Transverse colon (tissue), 4 donors: ENCODE measurements around the gene DCPS. TPM values are rescaled to one million over a fixed set of nuclear protein-coding genes. Genes with fewer than 3 reads are reported as not detected.

Experiments used
- DNase-seq: peaks from one replicate; pipeline ENCODE4 v3.0.0-alpha.2; 2019
- H3K27ac ChIP-seq, 4 donors: fragments of 200-600 bp; sonication (generic); 2 replicates each; pipeline ENCODE4 v1.5.1; 2016 to 2018; ENCODE audit warnings: inconsistent platforms in 4 of 4
- H3K27me3 ChIP-seq: fragments of 200-600 bp; sonication (generic); 2 replicates; pipeline ENCODE4 v1.5.1; 2017; ENCODE audit warnings: inconsistent platforms
- H3K36me3 ChIP-seq, 4 donors: fragments of 200-600 bp; sonication (generic); 2 replicates each; pipeline ENCODE4 v1.5.1; 2017 to 2019; ENCODE audit warnings: inconsistent platforms in 4 of 4
- H3K4me1 ChIP-seq, 4 donors: fragments of 200-600 bp; sonication (generic); 2 replicates each; pipeline ENCODE4 v1.5.1; 2017 to 2020; ENCODE audit warnings: inconsistent platforms in 4 of 4
- H3K4me3 ChIP-seq, 4 donors: fragments of 200-600 bp; sonication (generic); 1 replicate in 1 of 4; 2 replicates in 3 of 4; pipeline versions ENCODE4 v1.5.1 to v1.6.1; 2017 to 2019; ENCODE audit warnings: inconsistent platforms in 4 of 4
- H3K9me3 ChIP-seq, 2 donors: fragments of 200-600 bp; sonication (generic); 2 replicates each; pipeline ENCODE4 v1.5.1; 2017 to 2019; ENCODE audit warnings: inconsistent platforms in 2 of 2
- EP300 ChIP-seq: sonication (generic); formaldehyde crosslinking; IDR thresholded peaks from one replicate; pipeline ENCODE4 v1.6.1; 2017; ENCODE audit warnings: antibody characterized with exemption, low read depth
- POLR2A ChIP-seq: fragments of 450-650 bp; IDR thresholded peaks from one replicate; pipeline ENCODE4 v1.6.1; 2016; ENCODE audit warnings: antibody characterized with exemption, mild to moderate bottlenecking, moderate library complexity
- POLR2AphosphoS5 ChIP-seq, 3 donors: sonication (generic); formaldehyde crosslinking; IDR thresholded peaks; one replicate each; pipeline ENCODE4 v1.6.1; 2016; ENCODE audit warnings: antibody characterized with exemption in 3 of 3
- WGBS, 2 donors: methylation state at CpG; one replicate each; pipeline ENCODE4 v1.1.5; 2018; ENCODE audit warnings: low coverage in 1 of 2; 5-methylcytosine and 5-hydroxymethylcytosine counted together
- in situ Hi-C, 4 donors: fragments of 200-750 bp; cut with MboI; loops; one replicate each; pipeline versions ENCODE4 v1.15.0 to v1.15.1; 2017; ENCODE audit warnings: low sequenced_read_pairs in 3 of 4, low pct_ligation_motif_present in 1 of 4, low pct_unique_long_range_greater_than_20kb in 1 of 4
- intact Hi-C: fragments of 100-400 bp; cut with DNase I; formaldehyde crosslinking; loops from one replicate; pipeline ENCODE4 v1.15.1; 2023; ENCODE audit warnings: low total_unique reads
- total RNA-seq, 4 donors: library from RNA; depleted of rRNA; stranded (reverse); fragments of >200 nt; gene quantifications; one replicate each; pipeline ENCODE4 v1.1.0, GENCODE V29; 2016
- TF ChIP-seq, protein P1 (sequence below), 5 experiments: fragments of 200-600 bp in 3 of 5; fragments of 450-650 bp in 2 of 5; sonication (generic) in 3 of 5; IDR thresholded peaks; 1 replicate in 2 of 5; 2 replicates in 3 of 5; pipeline ENCODE4 v1.5.1; 2016 to 2017; ENCODE audit warnings: antibody characterized with exemption in 5 of 5, inconsistent platforms in 3 of 5, mild to moderate bottlenecking in 2 of 5, moderate library complexity in 1 of 5

The DCPS gene
- total RNA-seq, 4 donors from 2014 or later: 0.40 to 13.7 (median 11.3) TPM

GRCh38 chr11:126281245-126281644 lies 22.6 kb upstream of the DCPS start:
- Histone ChIP-seq H3K4me1 (peaks cover 7 to 28% (median 15%) of the 10 kb centered on the region in 4 donors), H3K27ac (no peak overlapping the region), H3K4me3 (no peak overlapping the region), H3K27me3 (no peaks in the 10 kb centered on the region), H3K36me3 (no peaks in the 10 kb centered on the region), H3K9me3 (no peaks in the 10 kb centered on the region)
- DNase-seq: no peak
- WGBS, 2 donors: 81% methylated on average over 6 of the region's 6 CpGs; no CpG with 5 or more reads in 1 of the 2 donors
- intact Hi-C loops (no loop called here), in situ Hi-C loops (no loop called here)
- TF ChIP-seq POLR2AphosphoS5 (IDR thresholded peaks at IDR 0.05) (no peak), EP300 (no peak), POLR2A (no peak)
- TF ChIP-seq, protein P1, sequence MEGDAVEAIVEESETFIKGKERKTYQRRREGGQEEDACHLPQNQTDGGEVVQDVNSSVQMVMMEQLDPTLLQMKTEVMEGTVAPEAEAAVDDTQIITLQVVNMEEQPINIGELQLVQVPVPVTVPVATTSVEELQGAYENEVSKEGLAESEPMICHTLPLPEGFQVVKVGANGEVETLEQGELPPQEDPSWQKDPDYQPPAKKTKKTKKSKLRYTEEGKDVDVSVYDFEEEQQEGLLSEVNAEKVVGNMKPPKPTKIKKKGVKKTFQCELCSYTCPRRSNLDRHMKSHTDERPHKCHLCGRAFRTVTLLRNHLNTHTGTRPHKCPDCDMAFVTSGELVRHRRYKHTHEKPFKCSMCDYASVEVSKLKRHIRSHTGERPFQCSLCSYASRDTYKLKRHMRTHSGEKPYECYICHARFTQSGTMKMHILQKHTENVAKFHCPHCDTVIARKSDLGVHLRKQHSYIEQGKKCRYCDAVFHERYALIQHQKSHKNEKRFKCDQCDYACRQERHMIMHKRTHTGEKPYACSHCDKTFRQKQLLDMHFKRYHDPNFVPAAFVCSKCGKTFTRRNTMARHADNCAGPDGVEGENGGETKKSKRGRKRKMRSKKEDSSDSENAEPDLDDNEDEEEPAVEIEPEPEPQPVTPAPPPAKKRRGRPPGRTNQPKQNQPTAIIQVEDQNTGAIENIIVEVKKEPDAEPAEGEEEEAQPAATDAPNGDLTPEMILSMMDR (IDR thresholded peaks at IDR 0.05): no peak

DNA sequence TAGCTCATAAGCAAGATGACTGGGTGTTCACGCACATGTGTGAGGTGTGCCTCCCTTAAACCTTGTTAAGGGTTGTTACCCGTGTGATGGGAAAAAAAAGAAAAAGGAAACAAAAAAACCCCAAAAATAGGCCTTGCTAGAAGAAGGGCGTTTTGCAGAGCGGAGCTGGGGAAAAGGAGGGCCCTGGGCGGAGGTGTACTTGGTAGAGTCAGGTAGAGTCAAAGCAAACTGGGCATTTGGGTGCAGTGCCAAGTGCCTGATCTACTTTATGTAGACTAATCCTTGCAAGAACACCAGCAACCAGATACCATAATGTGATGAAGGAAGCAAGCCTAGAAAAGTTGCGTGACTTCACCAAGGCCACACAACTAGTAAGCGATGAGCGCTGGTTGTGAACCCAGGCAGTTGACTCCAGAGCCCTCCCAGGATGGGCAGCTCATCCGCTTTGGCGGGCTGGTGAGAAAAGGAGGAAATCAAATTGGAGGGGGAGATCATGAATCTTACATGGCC lies 22.1 kb upstream of the DCPS start:
- Histone ChIP-seq H3K27me3 (no peaks in the 10 kb centered on the region), H3K27ac (peak overlapping the region; percentile 92 to 94 (median 93)), H3K36me3 (no peaks in the 10 kb centered on the region), H3K9me3 (no peaks in the 10 kb centered on the region), H3K4me3 (peak overlapping the region in 2 of 4 donors; percentile 75 to 81), H3K4me1 (peaks cover 7 to 28% (median 15%) of the 10 kb centered on the region in 4 donors)
- intact Hi-C loops (no loop called here), in situ Hi-C loops (no loop called here)
- no peak for TF ChIP-seq POLR2AphosphoS5 (IDR thresholded peaks at IDR 0.05)
- no peak for TF ChIP-seq POLR2A
- TF ChIP-seq, protein P1 (IDR thresholded peaks at IDR 0.05): no peak
- TF ChIP-seq EP300: no peak
- DNase-seq: no peak
- 95 to 96% methylated on average over 7 to 10 of the region's 10 CpGs for WGBS, 2 donors

DNA sequence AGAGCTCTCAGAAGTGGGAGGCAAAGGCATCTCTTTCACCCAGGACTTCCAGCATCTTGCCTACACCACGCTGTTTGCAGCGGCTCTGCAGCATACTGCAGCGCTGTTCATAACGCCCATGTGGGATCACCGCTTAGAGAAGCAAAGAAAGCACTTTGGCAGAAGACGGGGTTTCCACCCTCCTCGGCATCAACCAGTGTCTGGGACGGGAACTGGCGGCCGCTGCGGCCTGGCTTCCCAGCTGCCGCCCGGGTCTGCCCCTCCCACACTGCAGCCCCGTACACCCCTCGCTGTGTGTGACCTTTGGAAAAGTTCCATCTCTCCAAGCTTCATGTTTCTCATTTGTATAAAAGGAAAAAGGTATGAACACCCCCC lies 21.5 kb upstream of the DCPS start:
- Histone ChIP-seq H3K27ac (peak overlapping the region; percentile 92 to 94 (median 93)), H3K4me1 (peaks cover 7 to 28% (median 15%) of the 10 kb centered on the region in 4 donors), H3K4me3 (peak overlapping the region; percentile 61 to 84 (median 78)), H3K36me3 (no peaks in the 10 kb centered on the region), H3K9me3 (no peaks in the 10 kb centered on the region), H3K27me3 (no peaks in the 10 kb centered on the region)
- 5% methylated on average over 15 of the region's 15 CpGs; no CpG with 5 or more reads in 1 of the 2 donors for whole genome bisulfite sequencing, 2 donors
- intact Hi-C loops (no loop called here), in situ Hi-C loops (no loop called here)
- DNase-seq: peak; percentile 57
- TF ChIP-seq POLR2A (no peak), EP300 (no peak)

DNA sequence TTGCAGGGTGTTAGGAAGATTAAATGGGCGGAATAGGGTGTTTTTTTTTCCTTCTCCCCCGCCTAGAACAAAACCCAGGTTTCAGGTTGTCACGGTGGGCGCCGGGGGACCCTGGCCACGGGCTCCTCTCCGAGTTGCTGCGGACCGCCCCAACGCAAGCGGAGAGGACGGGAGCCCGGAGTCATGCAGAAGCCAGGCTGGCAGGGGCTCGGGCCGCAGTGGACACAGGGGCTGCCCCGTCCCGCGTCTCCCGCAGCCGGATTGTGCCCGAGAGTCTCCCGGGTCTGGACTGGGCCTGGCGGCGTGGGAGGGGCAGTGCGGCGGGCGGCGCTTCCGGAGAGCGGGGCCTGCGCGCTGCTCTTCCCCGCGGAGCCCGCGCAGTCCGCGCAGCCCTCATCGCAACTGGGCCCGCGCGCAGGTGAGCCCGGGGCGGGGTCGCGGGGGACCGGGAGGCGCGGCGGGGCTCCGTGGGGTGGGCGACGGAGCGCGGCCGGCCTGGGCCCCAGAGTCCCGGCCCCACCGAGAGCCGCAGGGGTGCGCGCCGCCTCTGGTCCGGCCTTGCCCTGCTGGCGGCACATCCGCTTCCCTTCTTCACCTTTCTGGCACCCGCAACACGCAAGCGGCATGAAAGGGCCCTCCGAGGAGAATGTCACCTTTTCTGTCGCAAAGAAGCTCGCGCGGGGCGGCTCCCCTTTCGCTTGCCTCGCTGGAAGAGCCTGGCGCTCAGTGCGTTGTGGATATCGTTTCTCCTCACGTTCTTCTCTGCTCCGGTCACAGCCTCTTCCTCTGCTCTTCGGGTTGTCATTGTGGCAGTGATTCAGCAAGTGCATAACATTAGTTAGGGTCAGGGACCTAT lies 20.9 kb upstream of the DCPS start, which contains the start of gene TIRAP:
TSS of gene TIRAP (plus strand) at position 358 of the 856 bp plus-strand sequence. CDS start 7,802 bp downstream, outside the sequence.
- Histone ChIP-seq H3K4me1 (peaks cover 7 to 28% (median 15%) of the 10 kb centered on the region in 4 donors), H3K27me3 (no peaks in the 10 kb centered on the region), H3K27ac (peak within 1 kb of the TSS; percentile 92 to 94 (median 93)), H3K36me3 (no peaks in the 10 kb centered on the region), H3K9me3 (no peaks in the 10 kb centered on the region), H3K4me3 (peak within 1 kb of the TSS; percentile 61 to 84 (median 78))
- peak; percentile 76 for DNase-seq
- intact Hi-C loops: no loop called here
- in situ Hi-C loops: no loop called here
- TF ChIP-seq EP300: no peak
- TF ChIP-seq POLR2AphosphoS5 (IDR thresholded peaks at IDR 0.05): peak; percentile 32 to 68 (median 62)
- TF ChIP-seq, protein P1 (IDR thresholded peaks at IDR 0.05): peak in 4 of 5 experiments; percentile 1 to 52 (median 30)
- peak; percentile 68 for TF ChIP-seq POLR2A
- 0% methylated on average over 2 to 49 of the region's 82 CpGs for WGBS, 2 donors
